GM12873 (cell line): ENCODE measurements around the gene CNOT4.

Experiments used
- TF ChIP-seq, protein P1 (sequence below): IDR thresholded peaks from 2 replicates; pipeline ENCODE4 v1.5.1; 2012; ENCODE audit warnings: low read depth, mild to moderate bottlenecking, moderate library complexity, low read length, control low read depth; ENCODE audit not compliant: insufficient read depth; ENCODE audit errors: missing control alignments

Gene CNOT4

DNA sequence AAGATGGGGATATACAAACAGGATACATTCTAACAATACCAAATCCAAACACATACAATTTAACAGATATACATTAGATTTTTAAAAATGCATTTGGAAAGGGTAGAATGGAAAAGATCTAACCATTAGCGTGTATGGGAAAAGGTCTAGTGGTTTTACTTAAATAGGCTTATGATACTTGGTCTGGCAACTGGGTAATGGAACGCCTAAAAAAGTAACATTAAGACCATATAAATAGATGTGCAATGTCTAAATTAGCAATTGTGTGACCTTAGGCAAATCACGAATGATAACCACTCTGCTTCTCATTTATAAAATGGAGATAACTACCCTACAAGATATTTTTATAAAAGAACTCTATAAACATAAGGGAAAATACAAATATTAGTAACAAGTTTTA is 135.2 kb downstream of the CNOT4 start:
- TF ChIP-seq, protein P1, sequence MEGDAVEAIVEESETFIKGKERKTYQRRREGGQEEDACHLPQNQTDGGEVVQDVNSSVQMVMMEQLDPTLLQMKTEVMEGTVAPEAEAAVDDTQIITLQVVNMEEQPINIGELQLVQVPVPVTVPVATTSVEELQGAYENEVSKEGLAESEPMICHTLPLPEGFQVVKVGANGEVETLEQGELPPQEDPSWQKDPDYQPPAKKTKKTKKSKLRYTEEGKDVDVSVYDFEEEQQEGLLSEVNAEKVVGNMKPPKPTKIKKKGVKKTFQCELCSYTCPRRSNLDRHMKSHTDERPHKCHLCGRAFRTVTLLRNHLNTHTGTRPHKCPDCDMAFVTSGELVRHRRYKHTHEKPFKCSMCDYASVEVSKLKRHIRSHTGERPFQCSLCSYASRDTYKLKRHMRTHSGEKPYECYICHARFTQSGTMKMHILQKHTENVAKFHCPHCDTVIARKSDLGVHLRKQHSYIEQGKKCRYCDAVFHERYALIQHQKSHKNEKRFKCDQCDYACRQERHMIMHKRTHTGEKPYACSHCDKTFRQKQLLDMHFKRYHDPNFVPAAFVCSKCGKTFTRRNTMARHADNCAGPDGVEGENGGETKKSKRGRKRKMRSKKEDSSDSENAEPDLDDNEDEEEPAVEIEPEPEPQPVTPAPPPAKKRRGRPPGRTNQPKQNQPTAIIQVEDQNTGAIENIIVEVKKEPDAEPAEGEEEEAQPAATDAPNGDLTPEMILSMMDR = no peak

DNA sequence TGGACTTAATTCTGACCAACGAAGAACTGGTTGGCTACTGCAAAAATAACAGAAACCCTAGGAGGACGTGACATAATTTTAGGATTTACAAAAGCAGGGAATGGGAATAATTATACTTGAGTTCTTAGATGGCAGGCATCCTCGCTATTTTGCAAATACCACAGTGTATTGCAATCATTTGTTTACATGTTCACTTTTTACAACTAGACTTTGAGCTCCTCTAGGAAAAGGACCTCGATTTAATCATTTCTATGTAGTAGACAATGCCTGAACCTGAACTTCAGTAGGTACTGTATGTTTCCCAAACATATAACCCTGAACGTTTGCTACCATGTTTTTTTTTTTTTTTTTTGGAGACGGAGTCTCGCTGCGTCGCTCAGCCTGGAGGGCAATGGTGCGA is 137.7 kb downstream of the CNOT4 start:
- TF ChIP-seq, protein P1 = no peak

DNA sequence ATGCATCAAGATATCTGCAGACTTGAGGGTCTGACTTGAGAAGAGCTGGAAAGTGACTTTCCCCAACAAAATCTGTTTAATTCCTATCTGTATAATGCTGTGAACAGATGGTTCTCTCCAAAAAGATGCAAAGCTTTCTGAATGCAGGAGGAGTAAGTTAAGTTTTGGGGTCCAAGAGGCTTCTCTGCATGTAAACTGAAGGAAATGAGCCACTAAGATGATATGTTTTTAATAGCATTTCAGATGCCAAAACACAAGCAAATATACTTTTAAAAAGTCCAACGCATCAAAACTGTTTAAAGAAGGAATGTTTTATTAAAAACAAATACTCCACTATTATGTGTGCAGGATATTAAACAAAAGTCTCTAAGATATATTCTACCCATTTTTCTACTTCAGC is 139.2 kb downstream of the CNOT4 start:
- TF ChIP-seq, protein P1 = no peak

DNA sequence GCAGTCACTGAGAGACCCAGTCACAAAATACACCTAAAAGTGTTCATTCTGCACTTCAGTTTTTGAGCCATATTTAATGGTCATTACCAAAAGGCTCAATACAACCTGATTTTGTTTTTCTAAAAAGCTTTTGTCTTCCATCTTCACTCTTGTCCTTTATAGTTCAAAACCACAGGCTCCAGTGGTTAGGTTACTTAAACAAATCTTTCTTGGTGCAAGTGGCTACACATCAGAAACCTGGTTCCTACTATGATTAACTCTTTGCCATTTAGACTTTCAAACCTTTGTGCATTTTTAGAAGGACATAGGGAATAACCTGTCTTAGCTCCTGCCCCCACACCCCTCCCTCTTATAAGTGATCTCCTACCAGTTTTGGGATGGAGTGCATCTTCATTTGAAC is 140.5 kb downstream of the CNOT4 start:
- TF ChIP-seq, protein P1 = no peak

DNA sequence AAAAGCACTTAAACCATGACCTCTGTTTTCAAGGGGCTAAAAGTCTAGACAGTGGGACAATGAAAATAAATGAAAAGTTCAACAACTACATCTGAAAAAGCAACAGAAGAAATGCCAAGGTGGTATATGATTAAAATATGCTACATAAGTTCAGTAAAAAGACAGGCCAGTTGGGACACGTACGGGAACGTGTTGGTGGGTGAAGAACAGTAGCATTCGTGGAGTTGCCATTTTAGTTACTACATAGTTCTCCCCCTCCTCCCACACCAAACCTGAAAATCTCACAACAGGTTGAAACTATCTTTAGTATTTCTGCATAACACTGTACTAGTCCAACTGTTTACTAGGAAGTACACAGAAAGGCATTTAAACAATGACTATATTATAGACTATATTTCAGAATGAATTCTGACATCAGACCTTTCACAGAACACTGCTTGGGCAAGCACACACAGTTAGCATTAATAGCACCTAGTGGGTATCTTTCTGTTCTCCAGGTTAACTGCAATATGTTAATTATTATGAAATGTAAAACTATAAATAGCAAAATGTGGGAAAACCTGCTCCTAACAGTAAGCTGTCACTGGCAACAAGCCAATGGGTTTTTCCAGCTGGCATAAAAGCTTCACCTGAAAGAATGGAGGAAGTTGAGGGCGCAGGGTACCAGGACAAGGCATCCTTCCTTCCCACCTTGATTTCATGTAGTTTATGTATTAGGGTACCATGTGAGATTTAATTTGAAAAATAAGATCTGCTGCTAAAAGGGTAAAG is 141.3 kb downstream of the CNOT4 start:
- TF ChIP-seq, protein P1 = no peak

DNA sequence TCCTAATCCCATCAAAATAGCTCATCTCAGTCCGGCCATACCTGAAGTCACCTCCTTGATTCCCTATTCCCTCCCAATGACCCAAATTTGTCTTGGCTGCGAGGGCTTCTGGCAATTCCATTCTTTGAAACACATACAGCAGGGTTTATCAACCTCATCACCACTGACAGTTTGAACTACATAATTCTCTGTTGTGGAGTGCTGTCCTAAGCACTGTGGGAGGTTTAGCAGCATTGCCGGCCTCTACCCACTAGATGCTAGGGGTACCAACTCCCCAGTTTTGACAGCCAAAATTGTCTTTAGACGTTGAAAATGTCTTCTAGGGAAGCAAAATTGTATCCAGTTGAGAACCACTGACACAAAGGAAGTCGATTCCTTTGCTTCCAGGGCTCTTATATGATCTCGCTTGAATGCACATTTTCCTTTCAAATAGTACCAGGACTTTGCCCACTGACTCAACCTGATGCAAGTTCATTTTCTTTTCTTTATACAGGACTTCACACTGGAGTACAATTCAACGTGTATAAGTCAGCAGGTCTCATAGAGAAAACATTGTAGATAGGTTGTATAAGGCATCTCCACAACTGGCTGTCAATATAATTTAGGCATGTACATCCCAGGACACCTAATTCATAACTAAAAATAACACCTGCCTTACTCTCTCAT is 142.9 kb downstream of the CNOT4 start:
- TF ChIP-seq, protein P1 = no peak

DNA sequence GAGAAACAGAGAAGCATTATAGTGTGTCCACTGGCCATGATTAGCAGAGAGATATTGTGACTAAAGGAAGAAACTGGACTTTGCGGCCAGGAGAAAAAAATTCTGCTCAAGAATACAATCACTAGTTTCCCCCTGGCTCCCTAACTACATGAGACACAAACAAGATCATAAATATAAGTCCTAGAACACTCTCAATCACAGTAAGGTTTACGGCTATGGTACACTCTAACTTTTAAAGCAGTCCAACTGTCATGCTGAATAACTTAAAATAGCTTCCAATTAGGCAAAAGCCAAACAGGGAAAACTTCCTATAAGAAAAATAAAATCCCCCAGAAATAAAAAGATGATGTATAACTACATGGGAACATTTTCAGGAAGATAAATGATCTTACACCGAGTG is 144.2 kb downstream of the CNOT4 start:
- TF ChIP-seq, protein P1 = no peak
